Kidney (tissue), 14 donors: ENCODE measurements around the gene HCN4. TPM values are rescaled to one million over a fixed set of nuclear protein-coding genes. Genes with fewer than 3 reads are reported as not detected.

Source experiments
- DNase-seq, 5 donors: peaks; one replicate each; pipeline ENCODE4 v3.0.0-alpha.2; 2013 to 2020
- FAIRE-seq: peaks from 2 replicates; lab custom pipeline; 2012; peaks lifted over from hg19 to GRCh38; lab: Jason Lieb, UNC
- H3K27ac ChIP-seq, 2 donors: one replicate each; pipeline ENCODE4 v1.7.0; 2013; ENCODE audit warnings: low read depth in 2 of 2, low read length in 2 of 2, inconsistent platforms in 1 of 2
- H3K27me3 ChIP-seq: one replicate; pipeline ENCODE4 v1.7.1; 2013; ENCODE audit warnings: low read length, inconsistent platforms; ENCODE audit not compliant: control insufficient read depth, insufficient read depth
- H3K36me3 ChIP-seq, 3 donors: one replicate each; pipeline versions ENCODE4 v1.7.0 to v1.7.1; 2013; ENCODE audit warnings: low read length in 3 of 3, control low read depth in 1 of 3, inconsistent platforms in 1 of 3; ENCODE audit not compliant: insufficient read depth in 3 of 3, control insufficient read depth in 2 of 3
- H3K4me1 ChIP-seq, 3 donors: one replicate each; pipeline versions ENCODE4 v1.7.0 to v1.7.1; 2013; ENCODE audit warnings: low read length in 3 of 3, inconsistent platforms in 1 of 3, low read depth in 1 of 3; ENCODE audit not compliant: control insufficient read depth in 2 of 3, insufficient read depth in 2 of 3
- H3K4me3 ChIP-seq, 3 donors: one replicate each; pipeline versions ENCODE4 v1.7.0 to v1.8.1; 2013; ENCODE audit warnings: low read length in 3 of 3, control low read depth in 1 of 3, inconsistent platforms in 1 of 3
- H3K9ac ChIP-seq, 3 donors: one replicate each; pipeline versions ENCODE4 v1.7.0 to v1.7.1; 2013; ENCODE audit warnings: low read length in 3 of 3, control low read depth in 1 of 3, inconsistent platforms in 1 of 3
- H3K9me3 ChIP-seq, 3 donors: one replicate each; pipeline versions ENCODE4 v1.7.0 to v1.7.1; 2013; ENCODE audit warnings: low read length in 3 of 3, control low read depth in 1 of 3, inconsistent platforms in 1 of 3; ENCODE audit not compliant: control insufficient read depth in 2 of 3, insufficient read depth in 1 of 3
- intact Hi-C: fragments of 100-400 bp; cut with DNase I; formaldehyde crosslinking; loops from one replicate; pipeline ENCODE4 v1.11.1; 2022
- polyA plus RNA-seq: library from polyadenylated mRNA; stranded (reverse); fragments of 350-450 nt; fragmentation: Illumina TruSeq; extraction: RNeasy Lipid Tissue Mini Kit (QIAGEN cat#74804); gene quantifications from one replicate; pipeline ENCODE4 v1.2.3, GENCODE V29; 2014; ENCODE audit warnings: low read depth, low replicate concordance; ENCODE audit not compliant: insufficient read depth
- total RNA-seq: library from RNA; stranded (reverse); fragmentation: NEBNext Ultra II Directional; extraction: Animal tissue kit (Norgen Biotek cat#: 25700); gene quantifications from one replicate; pipeline ENCODE4 v1.2.1, GENCODE V29; 2021
- TF ChIP-seq, protein P1 (sequence below): IDR thresholded peaks from 3 replicates; pipeline ENCODE4 v1.5.1; 2012; ENCODE audit warnings: mild to moderate bottlenecking, moderate library complexity, borderline replicate concordance; ENCODE audit not compliant: insufficient read depth; ENCODE audit errors: extremely low read depth
- donor health status: control.
- donor health status: control.
- donor health status: control.
- donor health status: control.
- donor health status: control.
- donor health status: DM: yes; HTN: yes; CAD: no.
- donor health status: Normal renal cell carcinoma (clear cell type).

HCN4 gene
- total and polyA plus RNA-seq, 2 donors from 2014 or later: 0.15 to 0.50 TPM

DNA sequence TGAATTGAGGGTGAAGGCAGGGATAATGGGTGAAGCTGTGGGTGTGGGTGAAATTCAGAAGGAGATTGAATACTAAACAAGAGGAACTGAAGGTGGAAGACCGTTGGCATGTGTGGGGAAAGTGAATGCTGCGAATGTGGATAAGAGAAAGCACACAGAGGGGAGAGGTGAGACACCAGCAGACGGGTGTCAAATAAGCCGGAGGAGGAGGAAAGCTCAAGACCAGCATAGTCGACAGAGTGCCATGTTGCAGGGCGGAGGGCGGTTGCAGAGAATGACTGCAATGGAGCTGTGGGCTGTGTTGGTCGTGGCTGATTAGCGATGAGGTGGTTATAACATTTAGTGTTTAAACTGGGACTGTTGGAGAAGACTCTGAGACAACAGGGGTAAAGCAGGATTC is 16.4 kb upstream of the HCN4 start:
- H3K4me1 ChIP-seq: no peaks in the 10 kb centered on the region
- H3K9ac ChIP-seq: no peak overlapping the region
- intact Hi-C loops: no loop called here
- H3K4me3 ChIP-seq: no peak overlapping the region
- no peak for DNase-seq
- TF ChIP-seq, protein P1, sequence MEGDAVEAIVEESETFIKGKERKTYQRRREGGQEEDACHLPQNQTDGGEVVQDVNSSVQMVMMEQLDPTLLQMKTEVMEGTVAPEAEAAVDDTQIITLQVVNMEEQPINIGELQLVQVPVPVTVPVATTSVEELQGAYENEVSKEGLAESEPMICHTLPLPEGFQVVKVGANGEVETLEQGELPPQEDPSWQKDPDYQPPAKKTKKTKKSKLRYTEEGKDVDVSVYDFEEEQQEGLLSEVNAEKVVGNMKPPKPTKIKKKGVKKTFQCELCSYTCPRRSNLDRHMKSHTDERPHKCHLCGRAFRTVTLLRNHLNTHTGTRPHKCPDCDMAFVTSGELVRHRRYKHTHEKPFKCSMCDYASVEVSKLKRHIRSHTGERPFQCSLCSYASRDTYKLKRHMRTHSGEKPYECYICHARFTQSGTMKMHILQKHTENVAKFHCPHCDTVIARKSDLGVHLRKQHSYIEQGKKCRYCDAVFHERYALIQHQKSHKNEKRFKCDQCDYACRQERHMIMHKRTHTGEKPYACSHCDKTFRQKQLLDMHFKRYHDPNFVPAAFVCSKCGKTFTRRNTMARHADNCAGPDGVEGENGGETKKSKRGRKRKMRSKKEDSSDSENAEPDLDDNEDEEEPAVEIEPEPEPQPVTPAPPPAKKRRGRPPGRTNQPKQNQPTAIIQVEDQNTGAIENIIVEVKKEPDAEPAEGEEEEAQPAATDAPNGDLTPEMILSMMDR: no peak
- no peak for FAIRE-seq
- H3K9me3 ChIP-seq: peaks cover 0 to 14% (median 2%) of the 10 kb centered on the region in 3 donors
- H3K27me3 ChIP-seq: no peaks in the 10 kb centered on the region
- H3K27ac ChIP-seq: no peak overlapping the region
- no peaks in the 10 kb centered on the region for H3K36me3 ChIP-seq

DNA sequence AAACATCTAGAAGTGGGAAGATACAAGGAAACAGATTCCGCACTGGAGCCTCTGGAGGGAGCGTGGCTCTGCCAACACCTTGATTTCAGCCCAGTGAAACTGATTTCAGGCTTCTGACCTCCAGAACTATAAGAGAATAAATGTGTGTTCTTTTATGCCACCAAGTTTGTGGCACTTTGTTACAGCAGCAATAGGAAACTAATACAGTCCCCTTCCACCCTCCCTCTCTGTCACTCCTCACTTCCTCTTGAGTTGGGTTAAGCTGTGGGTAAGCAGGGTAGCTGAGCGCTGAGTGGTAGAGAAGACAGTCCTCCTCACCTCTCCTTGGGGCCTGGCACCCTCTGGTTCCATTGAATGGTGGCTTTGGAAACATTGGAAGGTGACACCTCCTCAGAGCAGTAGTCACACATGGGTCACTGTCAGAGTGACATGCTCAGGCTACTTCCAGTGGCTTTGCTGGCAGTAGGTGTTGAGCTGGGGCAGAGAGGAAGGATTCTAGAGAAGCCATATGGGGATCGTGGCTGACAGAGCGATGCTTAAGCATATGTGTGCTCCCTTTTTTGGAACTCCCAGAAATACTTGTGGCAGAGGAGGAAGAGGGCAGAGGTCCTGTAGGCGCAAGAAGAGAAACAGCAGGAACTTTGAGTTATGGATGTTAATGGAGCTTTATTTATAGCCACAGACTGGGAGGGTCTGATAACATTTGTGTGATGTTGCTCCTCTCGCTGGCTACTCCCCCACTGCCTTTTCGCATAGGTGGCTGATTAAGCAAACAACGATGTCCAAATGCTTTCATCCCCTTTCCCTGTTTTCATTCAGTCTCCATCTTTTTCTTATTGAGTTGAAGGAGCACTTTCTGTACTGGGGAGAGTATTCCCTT is 14.8 kb upstream of the HCN4 start:
- Histone ChIP-seq H3K4me3 (no peak overlapping the region), H3K27me3 (no peaks in the 10 kb centered on the region), H3K36me3 (no peaks in the 10 kb centered on the region), H3K9me3 (peaks cover 0 to 14% (median 2%) of the 10 kb centered on the region in 3 donors), H3K9ac (no peak overlapping the region), H3K4me1 (no peaks in the 10 kb centered on the region), H3K27ac (no peak overlapping the region)
- peak in 4 of 5 donors; percentile 51 to 87 (median 76) for DNase-seq
- no peak for FAIRE-seq
- intact Hi-C loops: no loop called here
- TF ChIP-seq, protein P1: no peak

DNA sequence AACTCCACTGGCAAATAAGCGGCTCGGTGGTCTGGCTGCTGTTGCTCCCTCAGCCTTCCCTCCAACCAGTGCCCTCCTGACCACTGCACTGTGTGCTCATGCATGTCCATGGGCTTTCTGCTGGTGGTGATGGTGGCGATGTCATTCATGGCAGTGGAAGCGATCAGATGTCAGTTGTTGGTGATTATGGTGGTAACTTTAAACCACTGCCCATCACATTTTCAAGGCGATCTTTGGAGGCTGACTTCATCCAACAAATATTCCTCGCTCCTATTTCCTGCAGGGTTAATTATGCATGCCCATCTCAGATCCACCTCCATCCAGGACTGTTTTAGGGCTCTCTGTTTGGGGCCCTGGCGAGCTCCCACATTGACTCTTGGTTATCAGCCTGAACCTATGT is 13.4 kb upstream of the HCN4 start:
- H3K36me3 ChIP-seq: no peaks in the 10 kb centered on the region
- no peaks in the 10 kb centered on the region for H3K27me3 ChIP-seq
- H3K27ac ChIP-seq: no peak overlapping the region
- no peak overlapping the region for H3K4me3 ChIP-seq
- peaks cover 0 to 14% (median 2%) of the 10 kb centered on the region in 3 donors for H3K9me3 ChIP-seq
- DNase-seq: peak in 3 of 5 donors; percentile 53 to 68 (median 63)
- H3K4me1 ChIP-seq: no peaks in the 10 kb centered on the region
- H3K9ac ChIP-seq: no peak overlapping the region
- intact Hi-C loops: no loop called here
- FAIRE-seq: no peak
- TF ChIP-seq, protein P1: no peak
